Measurements from ENCODE around the gene NGEF.
A peak's percentile ranks its signal among the peaks of the same experiment; 100 is the strongest.

The NGEF gene

DNA sequence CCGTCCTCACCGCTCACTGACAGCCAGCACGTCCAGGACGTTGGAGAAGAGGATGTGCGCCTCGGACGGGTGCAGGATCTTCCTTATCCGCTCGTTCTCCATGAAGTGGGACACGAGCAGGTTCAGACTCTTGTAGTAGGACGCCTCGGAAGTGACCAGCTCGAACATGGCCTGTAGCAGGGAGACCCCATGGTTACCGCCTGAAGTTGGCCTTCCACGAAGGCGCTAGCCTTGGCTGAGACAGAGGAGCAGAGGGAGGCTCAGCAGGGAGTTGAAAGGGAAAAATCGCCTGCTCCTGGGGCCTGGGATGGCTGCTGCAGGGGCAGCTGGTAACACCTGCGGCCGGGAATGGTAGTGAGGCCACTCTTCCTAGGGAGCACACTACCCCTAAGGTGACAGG is 118.3 kb downstream of the NGEF start:
- H3K27ac ChIP-seq, result no peak overlapping the region
- no peak for TF ChIP-seq ZFX (IDR thresholded peaks at IDR 0.05)
- TF ChIP-seq, protein P1, sequence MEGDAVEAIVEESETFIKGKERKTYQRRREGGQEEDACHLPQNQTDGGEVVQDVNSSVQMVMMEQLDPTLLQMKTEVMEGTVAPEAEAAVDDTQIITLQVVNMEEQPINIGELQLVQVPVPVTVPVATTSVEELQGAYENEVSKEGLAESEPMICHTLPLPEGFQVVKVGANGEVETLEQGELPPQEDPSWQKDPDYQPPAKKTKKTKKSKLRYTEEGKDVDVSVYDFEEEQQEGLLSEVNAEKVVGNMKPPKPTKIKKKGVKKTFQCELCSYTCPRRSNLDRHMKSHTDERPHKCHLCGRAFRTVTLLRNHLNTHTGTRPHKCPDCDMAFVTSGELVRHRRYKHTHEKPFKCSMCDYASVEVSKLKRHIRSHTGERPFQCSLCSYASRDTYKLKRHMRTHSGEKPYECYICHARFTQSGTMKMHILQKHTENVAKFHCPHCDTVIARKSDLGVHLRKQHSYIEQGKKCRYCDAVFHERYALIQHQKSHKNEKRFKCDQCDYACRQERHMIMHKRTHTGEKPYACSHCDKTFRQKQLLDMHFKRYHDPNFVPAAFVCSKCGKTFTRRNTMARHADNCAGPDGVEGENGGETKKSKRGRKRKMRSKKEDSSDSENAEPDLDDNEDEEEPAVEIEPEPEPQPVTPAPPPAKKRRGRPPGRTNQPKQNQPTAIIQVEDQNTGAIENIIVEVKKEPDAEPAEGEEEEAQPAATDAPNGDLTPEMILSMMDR (conservative IDR thresholded peaks at IDR 0.05), result no peak

GRCh38 chr2:232894251-232894650 is 118.8 kb downstream of the NGEF start:
- TF ChIP-seq, protein P1 (conservative IDR thresholded peaks at IDR 0.05), result no peak
- no peak for TF ChIP-seq ZFX (IDR thresholded peaks at IDR 0.05)
- no peak overlapping the region for H3K27ac ChIP-seq

DNA sequence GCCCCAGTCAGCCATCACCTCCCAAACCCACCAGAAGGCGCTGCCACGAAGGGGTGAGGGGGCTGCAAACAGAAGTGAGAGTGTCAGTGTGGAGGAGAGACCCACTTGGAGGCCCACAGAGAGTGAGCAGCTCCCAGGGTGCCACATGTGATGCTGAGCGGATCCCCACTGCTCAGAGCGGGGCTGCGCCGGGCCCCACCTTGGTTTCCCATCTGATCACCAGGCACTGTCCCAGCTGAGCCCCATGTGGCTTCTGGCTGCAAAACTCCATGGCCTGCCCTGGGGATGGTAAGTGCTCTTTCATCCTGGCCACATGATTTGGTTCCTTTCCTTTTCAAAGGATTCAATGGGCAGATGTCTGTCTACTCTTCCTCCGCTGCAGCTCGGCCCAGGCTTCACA is 119.2 kb downstream of the NGEF start:
- TF ChIP-seq, protein P1 (conservative IDR thresholded peaks at IDR 0.05), result no peak
- no peak for TF ChIP-seq ZFX (IDR thresholded peaks at IDR 0.05)
- no peak overlapping the region for H3K27ac ChIP-seq

GRCh38 chr2:232892843-232893242 is 120.2 kb downstream of the NGEF start:
- TF ChIP-seq, protein P1 (conservative IDR thresholded peaks at IDR 0.05), result no peak
- no peak for TF ChIP-seq ZFX (IDR thresholded peaks at IDR 0.05)
- 0 out of 2 replicates have a peak overlapping the region, but pooled peaks have one; percentile 12 for H3K27ac ChIP-seq

GRCh38 chr2:232892221-232892620 is 120.8 kb downstream of the NGEF start:
- peak overlapping the region; percentile 83; the same call in 1 of the 2 replicates for H3K27ac ChIP-seq
- TF ChIP-seq ZFX (IDR thresholded peaks at IDR 0.05), result no peak
- TF ChIP-seq, protein P1 (conservative IDR thresholded peaks at IDR 0.05), result no peak

DNA sequence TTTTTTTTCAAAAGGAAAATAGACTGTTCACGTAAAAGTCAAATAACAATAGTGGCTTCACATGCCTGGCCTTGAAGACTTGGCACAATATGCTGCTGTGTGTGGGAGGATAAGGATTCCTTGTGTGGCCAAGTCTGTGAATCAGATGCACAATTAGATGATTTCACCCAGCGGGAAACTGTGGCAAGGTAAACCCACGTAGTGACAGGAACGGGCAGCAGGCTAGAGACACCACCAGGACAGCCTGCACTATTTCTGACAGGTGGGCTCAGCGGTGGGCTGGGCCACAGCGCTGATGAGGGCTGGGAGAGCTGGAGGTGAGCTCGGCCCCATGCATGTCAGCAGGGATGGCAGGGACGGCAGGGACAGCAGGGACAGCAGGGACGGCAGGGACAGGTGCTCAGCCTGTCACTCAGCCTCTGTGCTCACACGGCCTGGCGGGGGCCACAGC is 121.4 kb downstream of the NGEF start:
- TF ChIP-seq ZFX (IDR thresholded peaks at IDR 0.05), result no peak
- TF ChIP-seq, protein P1 (conservative IDR thresholded peaks at IDR 0.05), result no peak

GRCh38 chr2:232890896-232891601 is 122.0 kb downstream of the NGEF start:
- TF ChIP-seq, protein P1 (conservative IDR thresholded peaks at IDR 0.05), result no peak
- TF ChIP-seq ZFX (IDR thresholded peaks at IDR 0.05), result no peak

More for the DNA sequence above, 121.4 kb downstream of the NGEF start:
- peak overlapping the region; percentile 83 for H3K27ac ChIP-seq

More at GRCh38 chr2:232890896-232891601, 122.0 kb downstream of the NGEF start:
- peak overlapping the region; percentile 83 for H3K27ac ChIP-seq
